Hepatocyte (in vitro differentiated cells): ENCODE results near the gene AGRN.

Source experiments
- EZH2 ChIP-seq: fragments of 200-600 bp; sonication (generic); IDR thresholded peaks from 2 replicates; pipeline ENCODE4 v1.6.1; 2016; ENCODE audit warnings: antibody characterized with exemption, mild to moderate bottlenecking, borderline replicate concordance
- EZH2phosphoT487 ChIP-seq: fragments of 200-600 bp; sonication (generic); IDR thresholded peaks from one replicate; pipeline ENCODE4 v1.6.1; 2018; ENCODE audit warnings: antibody characterized with exemption, mild to moderate bottlenecking, low read depth, moderate library complexity; ENCODE audit not compliant: unreplicated experiment, severe bottlenecking
- TF ChIP-seq, protein P1 (sequence below): fragments of 200-600 bp; sonication (generic); IDR thresholded peaks from 2 replicates; pipeline ENCODE4 v1.5.1; 2016; ENCODE audit warnings: antibody characterized with exemption, mild to moderate bottlenecking; ENCODE audit not compliant: poor library complexity

DNA sequence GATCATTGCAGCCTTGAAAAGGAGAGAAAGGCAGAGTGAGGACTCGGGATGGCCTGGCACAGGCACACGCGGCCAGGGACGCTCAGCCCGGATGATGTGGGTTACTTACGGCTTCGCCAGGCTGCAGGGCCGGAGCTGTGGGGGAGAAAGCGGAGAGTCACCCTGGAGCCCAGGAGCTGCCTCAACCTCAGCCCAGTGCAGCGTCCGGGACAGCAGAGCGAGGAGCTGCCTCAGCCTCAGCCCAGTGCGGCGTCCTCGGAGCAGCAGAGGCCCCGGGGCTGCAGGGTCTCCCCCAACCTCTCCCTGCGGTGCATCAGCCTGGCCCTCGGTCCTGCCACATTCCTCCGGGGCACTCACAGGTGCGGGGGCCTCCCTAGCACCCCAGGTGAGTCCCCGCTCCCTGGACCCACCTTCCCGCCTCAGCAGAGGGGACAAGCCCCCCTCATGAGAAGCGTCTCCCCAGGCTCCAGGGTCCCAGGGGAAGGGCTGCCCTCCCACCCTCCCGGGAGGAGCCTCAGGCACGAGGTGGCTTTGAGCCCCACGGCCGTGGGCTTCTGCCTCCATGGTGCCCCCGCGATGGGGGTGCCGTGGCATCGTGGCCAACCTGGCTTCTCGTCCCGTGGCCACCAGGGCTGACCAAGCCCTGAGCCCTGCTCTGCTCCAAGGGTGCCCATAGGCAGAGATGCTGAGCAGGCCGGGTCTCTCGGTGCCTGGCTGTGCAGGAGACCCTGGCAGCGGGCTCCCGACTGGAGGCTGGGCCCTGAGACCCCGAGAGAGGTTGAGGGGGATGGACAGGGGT is 64.7 kb downstream of the AGRN start:
- TF ChIP-seq, protein P1, sequence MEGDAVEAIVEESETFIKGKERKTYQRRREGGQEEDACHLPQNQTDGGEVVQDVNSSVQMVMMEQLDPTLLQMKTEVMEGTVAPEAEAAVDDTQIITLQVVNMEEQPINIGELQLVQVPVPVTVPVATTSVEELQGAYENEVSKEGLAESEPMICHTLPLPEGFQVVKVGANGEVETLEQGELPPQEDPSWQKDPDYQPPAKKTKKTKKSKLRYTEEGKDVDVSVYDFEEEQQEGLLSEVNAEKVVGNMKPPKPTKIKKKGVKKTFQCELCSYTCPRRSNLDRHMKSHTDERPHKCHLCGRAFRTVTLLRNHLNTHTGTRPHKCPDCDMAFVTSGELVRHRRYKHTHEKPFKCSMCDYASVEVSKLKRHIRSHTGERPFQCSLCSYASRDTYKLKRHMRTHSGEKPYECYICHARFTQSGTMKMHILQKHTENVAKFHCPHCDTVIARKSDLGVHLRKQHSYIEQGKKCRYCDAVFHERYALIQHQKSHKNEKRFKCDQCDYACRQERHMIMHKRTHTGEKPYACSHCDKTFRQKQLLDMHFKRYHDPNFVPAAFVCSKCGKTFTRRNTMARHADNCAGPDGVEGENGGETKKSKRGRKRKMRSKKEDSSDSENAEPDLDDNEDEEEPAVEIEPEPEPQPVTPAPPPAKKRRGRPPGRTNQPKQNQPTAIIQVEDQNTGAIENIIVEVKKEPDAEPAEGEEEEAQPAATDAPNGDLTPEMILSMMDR, result no peak
- TF ChIP-seq EZH2phosphoT487 (no peak), EZH2 (no peak)
